Retina (tissue), 1 donor: ENCODE measurements around the gene RGS14.

Source experiments
- DNase-seq: peaks from one replicate; pipeline ENCODE4 v3.0.0-alpha.2; 2016

The RGS14 gene

DNA sequence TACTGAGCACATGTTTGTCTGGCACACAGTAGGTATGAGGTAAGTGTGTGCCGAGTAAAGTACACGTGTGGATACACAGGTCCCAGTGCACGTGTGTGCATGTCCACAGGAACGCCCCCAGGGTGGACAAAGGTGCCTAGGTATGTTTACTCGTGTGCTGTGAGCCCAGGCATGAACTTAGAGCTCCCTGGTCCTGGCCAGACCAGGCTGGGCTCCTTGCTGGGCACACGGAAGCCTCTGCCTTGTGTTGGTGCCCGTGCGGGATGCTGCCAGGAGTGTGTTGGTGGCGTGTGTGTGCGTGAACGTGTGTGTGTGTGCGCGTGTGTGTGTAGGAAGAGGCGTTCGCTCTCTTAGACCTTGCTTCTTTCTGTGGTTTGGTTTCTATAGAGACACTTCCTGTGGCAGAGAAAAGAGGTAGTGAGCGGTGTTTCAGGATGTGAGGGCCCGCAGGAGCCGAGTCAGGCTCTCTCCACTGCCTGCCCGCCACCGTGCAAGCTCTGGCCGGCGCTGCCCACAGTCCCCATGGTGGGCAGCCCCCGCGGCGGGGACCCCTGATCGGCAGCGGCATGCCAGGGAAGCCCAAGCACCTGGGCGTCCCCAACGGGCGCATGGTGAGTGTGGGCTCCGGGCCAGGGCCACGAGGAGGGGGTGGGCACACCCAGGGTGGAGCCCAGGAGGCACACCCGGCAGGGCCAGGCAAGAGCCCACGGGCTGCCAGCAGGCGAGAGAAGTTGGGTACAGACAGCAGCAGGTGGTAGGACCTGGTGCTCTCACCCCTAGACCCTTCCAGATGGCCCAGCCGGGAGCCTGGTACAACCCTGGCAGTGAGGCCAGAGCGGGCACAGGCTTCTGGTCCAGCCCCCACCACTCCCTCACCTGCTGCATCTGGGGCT is at the start of gene RGS14:
TSS of gene RGS14 (plus strand) at position 466 of the 893 bp plus-strand sequence. CDS start at position 567, 101 bp downstream.
- DNase-seq = no peak

- no peak for DNase-seq
Observed at GRCh38 chr5:177308740-177309139, 49.0 kb upstream of the RGS14 start.

GRCh38 chr5:177309351-177310191 is 48.2 kb upstream of the RGS14 start:
- DNase-seq = peak; percentile 66

DNA sequence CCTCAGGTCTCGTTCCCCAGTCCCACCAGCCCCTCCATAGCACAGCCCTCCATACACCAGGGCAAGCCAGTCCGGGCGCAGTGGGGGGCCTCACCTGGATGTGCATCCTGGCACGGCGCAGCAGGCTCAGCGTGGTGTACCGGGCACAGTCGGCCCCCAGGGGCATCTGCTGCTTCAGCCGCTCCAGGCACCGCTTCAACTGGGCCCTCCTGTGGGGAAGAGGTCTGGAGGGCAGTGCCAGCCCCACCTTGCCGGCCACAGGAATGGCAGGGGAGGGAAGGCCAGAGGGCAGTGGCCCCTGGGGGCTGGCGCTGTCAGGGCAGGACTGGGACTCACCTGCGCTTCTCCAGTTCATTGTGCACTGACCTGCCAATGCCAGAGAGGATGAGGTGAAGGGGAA is 47.4 kb upstream of the RGS14 start:
- no peak for DNase-seq

DNA sequence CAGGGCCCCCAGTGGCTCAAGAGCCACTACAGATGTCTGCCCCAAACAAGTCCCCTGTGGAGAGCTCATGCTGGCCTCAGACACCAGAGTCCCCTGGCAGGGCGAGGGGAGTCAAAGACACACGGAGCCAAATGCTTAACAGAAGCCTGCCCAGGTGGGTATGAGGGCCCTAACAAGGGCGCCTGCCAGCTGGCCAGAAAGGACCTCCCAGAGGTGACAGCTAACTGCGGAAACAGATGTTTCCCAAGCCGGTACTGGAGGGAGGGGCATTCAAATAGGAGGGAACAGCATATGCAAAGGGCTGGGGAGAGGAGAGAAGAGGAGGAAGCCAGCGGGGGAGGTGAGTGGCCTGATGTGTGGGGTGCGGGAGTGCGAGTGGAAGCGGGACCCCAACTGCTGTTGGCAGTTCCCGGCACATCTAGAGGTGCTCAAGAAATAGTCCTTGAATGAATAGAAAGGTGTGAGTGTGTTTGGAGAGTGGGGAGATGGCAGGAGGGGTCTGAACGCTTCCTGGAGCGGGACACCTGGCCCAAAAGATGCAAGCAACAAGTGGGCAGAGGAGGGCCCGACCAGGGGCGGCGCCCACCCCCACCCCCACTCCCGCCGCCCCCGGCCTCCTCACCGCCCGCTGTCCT is 46.9 kb upstream of the RGS14 start:
- peak; percentile 14 for DNase-seq

- DNase-seq = peak; percentile 65
Observed at GRCh38 chr5:177311392-177311722, 46.4 kb upstream of the RGS14 start.

- peak; percentile 94 for DNase-seq
Observed at GRCh38 chr5:177311723-177312648, 45.7 kb upstream of the RGS14 start, which contains the start of gene MXD3. Gene MXD3, minus strand, starts transcription at chr5:177311898. Its CDS starts 68 bp downstream, at chr5:177311830.

DNA sequence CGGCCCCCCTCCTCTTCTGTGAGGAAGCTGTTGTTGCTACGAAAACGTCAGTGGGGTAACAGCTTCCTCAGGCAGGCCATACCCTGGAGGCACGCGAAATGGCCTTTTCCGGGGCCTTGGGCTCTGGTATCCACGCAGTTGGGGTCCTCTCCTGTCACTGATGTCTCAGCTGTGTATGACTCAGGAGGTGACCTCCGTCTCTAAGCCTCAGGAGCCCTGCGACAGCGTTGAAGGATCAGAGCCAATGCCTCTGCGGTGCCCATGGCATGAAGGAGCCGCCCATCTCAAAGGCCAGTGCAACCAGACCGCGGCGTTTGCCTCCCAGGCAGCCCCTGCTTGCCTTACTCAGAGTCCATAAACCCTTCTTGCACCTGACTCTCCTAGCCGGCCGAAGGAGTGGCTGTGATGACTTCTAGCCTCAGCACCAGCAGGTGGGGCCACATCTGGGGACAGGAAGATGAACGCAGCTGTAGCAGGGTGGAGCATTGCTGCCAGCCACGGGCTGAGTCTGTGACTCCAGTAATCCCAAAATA is 45.0 kb upstream of the RGS14 start:
- DNase-seq = no peak

GRCh38 chr5:177313561-177314259 is 44.0 kb upstream of the RGS14 start:
- DNase-seq = no peak

- DNase-seq = no peak
Observed at GRCh38 chr5:177314376-177315342, 43.1 kb upstream of the RGS14 start.

GRCh38 chr5:177315411-177315810 is 42.3 kb upstream of the RGS14 start:
- DNase-seq = no peak

DNA sequence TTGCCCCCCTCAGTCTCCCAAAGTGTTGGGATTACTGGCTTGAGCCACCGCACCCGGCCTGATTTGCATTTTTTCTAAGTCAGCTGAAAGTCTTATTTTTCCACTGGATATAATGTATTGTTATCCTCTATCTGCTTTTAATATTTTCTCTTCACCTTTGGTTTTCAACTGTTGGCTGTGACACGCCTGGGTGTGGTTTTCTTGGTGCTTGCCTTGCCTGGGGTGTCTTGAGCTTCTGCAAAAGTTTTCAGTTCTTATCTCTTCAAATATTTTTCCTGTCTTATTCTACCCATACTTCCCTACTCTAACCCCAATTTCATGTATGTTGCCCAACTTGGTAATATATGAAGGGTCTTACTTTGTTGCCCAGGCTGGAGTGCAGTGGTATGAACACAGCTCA is 41.7 kb upstream of the RGS14 start:
- DNase-seq = no peak

GRCh38 chr5:177317959-177318377 is 39.8 kb upstream of the RGS14 start:
- DNase-seq = peak; percentile 65

GRCh38 chr5:177319913-177320588 is 37.7 kb upstream of the RGS14 start:
- no peak for DNase-seq

- DNase-seq = no peak
Observed at GRCh38 chr5:177320879-177321278, 36.8 kb upstream of the RGS14 start.

DNA sequence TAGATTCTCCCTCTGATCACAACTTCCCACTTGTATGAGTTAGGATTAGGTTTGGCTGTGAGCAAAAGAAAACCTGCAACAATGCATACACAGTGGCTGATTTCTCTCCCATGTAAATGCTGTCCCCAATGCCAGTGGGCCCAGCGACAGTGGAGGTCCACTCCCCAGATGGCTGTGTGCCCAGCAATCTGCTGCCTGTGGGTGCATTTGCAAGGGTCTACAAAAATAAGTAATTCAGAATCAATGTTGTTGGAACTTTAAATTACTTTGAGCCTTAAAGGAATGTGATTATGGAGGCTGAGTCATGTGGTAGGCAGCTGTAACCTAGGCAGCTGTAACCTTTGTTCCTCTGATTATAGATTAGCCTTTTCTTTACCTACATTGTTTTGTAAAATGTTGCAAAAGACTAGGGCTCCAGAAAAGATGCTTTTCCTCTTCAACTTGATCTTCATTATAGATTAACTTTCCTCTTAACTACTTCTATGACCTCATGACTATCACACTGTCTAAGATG is 31.8 kb upstream of the RGS14 start:
- DNase-seq = no peak

DNA sequence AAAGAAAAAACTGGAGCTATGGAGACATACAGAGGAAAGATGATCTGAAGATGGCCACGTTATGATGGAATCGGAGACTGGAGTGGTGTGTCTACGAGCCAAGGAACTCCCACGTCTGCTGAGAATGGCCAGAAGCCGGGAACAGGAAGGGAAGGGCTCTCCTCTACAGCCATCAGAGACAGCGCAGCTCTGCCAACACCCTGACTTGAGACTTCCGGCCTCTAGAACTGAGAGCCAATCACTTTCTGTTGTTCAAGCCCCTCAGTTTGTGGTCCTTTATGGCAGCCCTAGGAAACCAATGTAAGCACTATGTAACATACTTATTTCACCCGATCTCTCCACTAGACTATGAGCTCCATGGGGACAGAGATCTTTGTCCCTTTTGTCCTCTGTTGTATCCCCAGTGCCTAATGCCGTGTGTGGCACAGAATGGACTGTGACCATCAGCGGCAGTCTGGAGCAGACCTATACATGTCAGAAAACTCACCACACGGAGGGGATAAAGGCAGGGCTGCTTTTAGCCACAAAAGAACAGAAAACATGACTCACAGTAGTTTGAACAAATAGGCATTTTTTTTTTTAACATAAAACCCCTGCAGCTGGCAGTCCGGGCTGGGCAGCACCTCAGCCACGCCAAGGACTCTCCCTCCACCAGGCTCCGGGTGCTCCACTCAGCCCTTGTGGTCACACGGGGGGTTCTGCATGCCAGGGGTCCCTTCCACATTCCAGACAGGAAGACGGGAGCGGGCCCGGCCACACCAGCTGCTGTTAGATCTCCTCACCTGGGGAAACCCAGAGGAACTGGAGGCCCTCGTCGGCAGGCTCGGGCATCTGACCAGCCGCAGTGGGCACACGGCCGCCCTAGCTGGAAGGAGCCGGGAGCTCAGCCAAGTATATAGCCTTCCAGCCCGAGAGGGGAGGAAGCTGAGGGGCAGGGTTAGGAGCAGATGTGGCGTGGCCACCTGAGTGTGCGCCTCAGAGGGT is 29.9 kb upstream of the RGS14 start:
- no peak for DNase-seq
